HFFc6 (cell line): Measurements from ENCODE around the gene PCDHA3. TPM values are rescaled to one million over a fixed set of nuclear protein-coding genes. Genes with fewer than 3 reads are reported as not detected.
"Not testable (repeated sequence)": the region's sequence is repeated elsewhere in the genome, so short reads cannot be mapped to it uniquely, and the experiment has no call there.

Experiments used
- DNase-seq: peaks from one replicate; pipeline ENCODE4 v3.0.0-alpha.2; 2018
- H3K27ac Mint-ChIP-seq: 2 replicates; pipeline ENCODE4 v1.8.0; 2020; ENCODE audit warnings: mild to moderate bottlenecking, mixed read lengths
- H3K27me3 Mint-ChIP-seq: 2 replicates; pipeline ENCODE4 v1.8.0; 2021; ENCODE audit warnings: mild to moderate bottlenecking, moderate library complexity, mixed read lengths; ENCODE audit not compliant: insufficient read depth
- H3K36me3 Mint-ChIP-seq: 2 replicates; pipeline ENCODE4 v1.8.0; 2021; ENCODE audit warnings: low read depth, mixed read lengths
- H3K4me1 Mint-ChIP-seq: 2 replicates; pipeline ENCODE4 v1.8.0; 2020; ENCODE audit warnings: low read depth, mixed read lengths
- H3K4me3 Mint-ChIP-seq: 2 replicates; pipeline ENCODE4 v1.8.0; 2020; ENCODE audit warnings: mild to moderate bottlenecking, moderate library complexity, mixed read lengths
- H3K9me3 Mint-ChIP-seq: 2 replicates; pipeline ENCODE4 v1.8.0; 2020; ENCODE audit warnings: mild to moderate bottlenecking, mixed read lengths
- CTCF ChIP-seq: fragments of 200-600 bp; sonication (generic); IDR thresholded peaks from 2 replicates; pipeline ENCODE4 v1.5.0; 2021; ENCODE audit warnings: antibody characterized with exemption, mild to moderate bottlenecking
- total RNA-seq, 6 experiments: library from RNA; stranded (reverse); fragmentation: NEBNext Ultra II Directional; extraction: Animal tissue kit (Norgen Biotek cat#: 25700); gene quantifications; 2 replicates in 1 of 6; 3 replicates in 5 of 6; pipeline ENCODE4 v1.2.3, GENCODE V29; 2021

Gene PCDHA3
- total RNA-seq, 6 experiments from 2014 or later: 0.05 TPM; not detected in 5

GRCh38 chr5:140835622-140836510, 35.0 kb downstream of the PCDHA3 start:
- Mint-ChIP-seq H3K27ac (no peak overlapping the region), H3K36me3 (peaks cover 5% of the 10 kb centered on the region; the same call in 1 of the 2 replicates), H3K4me1 (no peaks in the 10 kb centered on the region), H3K4me3 (no peak overlapping the region), H3K27me3 (no peaks in the 10 kb centered on the region; the same call in 1 of the 2 replicates), H3K9me3 (0 out of 2 replicates have a peak, but pooled peaks cover 4% of the 10 kb centered on the region)
- DNase-seq: no peak
- TF ChIP-seq CTCF: no peak

- Mint-ChIP-seq H3K27ac (no peak within 1 kb of the TSS), H3K27me3 (no peaks in the 10 kb centered on the region; the same call in none of the 2 replicates), H3K4me3 (peak within 1 kb of the TSS; percentile 54; the same call in 1 of the 2 replicates), H3K36me3 (peaks cover 6% of the 10 kb centered on the region; the same call in 1 of the 2 replicates), H3K9me3 (peaks cover 22% of the 10 kb centered on the region), H3K4me1 (no peaks in the 10 kb centered on the region)
- DNase-seq: no peak
- TF ChIP-seq CTCF: peak; percentile 34
These were observed 40.4 kb downstream of the PCDHA3 start, which contains the start of gene PCDHA8 for GRCh38 chr5:140840978-140841962. Gene PCDHA8 (plus strand): TSS chr5:140841187. CDS start chr5:140841322, 135 bp downstream.

- DNase-seq: no peak
- peaks cover 6% of the 10 kb centered on the region; the same call in 1 of the 2 replicates for H3K36me3 Mint-ChIP-seq
- no peaks in the 10 kb centered on the region for H3K4me1 Mint-ChIP-seq
- H3K9me3 Mint-ChIP-seq: peaks cover 22% of the 10 kb centered on the region
- no peak overlapping the region for H3K4me3 Mint-ChIP-seq
- TF ChIP-seq CTCF: no peak
- no peaks in the 10 kb centered on the region; the same call in 1 of the 2 replicates for H3K27me3 Mint-ChIP-seq
- H3K27ac Mint-ChIP-seq: no peak overlapping the region
These were observed 42.2 kb downstream of the PCDHA3 start for GRCh38 chr5:140842798-140843733.

GRCh38 chr5:140848139-140849102, 47.6 kb downstream of the PCDHA3 start, which contains the start of gene PCDHA9:
Gene PCDHA9 (plus strand): TSS chr5:140848382. CDS start chr5:140848496, 114 bp downstream.
- H3K27ac Mint-ChIP-seq, H3K4me3 Mint-ChIP-seq, DNase-seq, H3K9me3 Mint-ChIP-seq, H3K4me1 Mint-ChIP-seq, H3K27me3 Mint-ChIP-seq, H3K36me3 Mint-ChIP-seq: not testable (repeated sequence)

GRCh38 chr5:140849831-140850634, 49.2 kb downstream of the PCDHA3 start:
- not testable (repeated sequence) for H3K4me3 Mint-ChIP-seq, H3K4me1 Mint-ChIP-seq, H3K9me3 Mint-ChIP-seq, H3K36me3 Mint-ChIP-seq, H3K27ac Mint-ChIP-seq, H3K27me3 Mint-ChIP-seq, DNase-seq
